GM21737 (cell line): ENCODE results near the gene ZDHHC1.

Source experiments
- ATAC-seq: cut with Tn5 transposase; IDR thresholded peaks from one replicate; pipeline ENCODE4 v1.9.1; 2021; ENCODE audit warnings: mild to moderate bottlenecking, moderate library complexity; ENCODE audit not compliant: unreplicated experiment

The ZDHHC1 gene

DNA sequence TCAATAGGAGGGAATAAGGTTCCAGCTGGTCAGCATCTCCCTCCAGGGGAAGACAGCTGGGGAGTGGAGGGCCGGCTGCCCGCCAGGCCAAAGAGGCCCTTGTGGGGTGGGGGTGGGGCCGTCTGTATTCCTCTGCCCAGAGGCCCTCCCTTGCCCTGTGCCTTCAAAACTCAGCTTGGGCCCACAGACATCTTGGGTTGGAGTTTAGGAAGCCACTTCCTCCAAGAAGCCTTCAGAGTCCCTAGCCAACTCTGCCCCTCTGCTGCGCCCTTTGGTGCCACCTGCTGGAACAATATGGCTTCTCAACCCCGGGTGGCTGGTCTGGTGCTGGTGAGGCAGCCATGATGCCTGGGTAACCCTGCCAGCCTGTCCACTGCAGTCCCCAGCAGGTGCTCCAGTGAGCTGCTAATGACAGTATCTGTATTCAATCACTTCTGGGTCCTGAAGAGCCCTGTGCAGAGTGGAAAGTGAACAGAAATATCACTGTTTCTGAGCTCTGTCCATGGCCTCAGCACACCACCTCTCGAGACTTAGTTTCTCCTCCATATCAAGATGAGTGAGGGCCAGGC lies 31.3 kb upstream of the ZDHHC1 start:
- no peak for ATAC-seq

DNA sequence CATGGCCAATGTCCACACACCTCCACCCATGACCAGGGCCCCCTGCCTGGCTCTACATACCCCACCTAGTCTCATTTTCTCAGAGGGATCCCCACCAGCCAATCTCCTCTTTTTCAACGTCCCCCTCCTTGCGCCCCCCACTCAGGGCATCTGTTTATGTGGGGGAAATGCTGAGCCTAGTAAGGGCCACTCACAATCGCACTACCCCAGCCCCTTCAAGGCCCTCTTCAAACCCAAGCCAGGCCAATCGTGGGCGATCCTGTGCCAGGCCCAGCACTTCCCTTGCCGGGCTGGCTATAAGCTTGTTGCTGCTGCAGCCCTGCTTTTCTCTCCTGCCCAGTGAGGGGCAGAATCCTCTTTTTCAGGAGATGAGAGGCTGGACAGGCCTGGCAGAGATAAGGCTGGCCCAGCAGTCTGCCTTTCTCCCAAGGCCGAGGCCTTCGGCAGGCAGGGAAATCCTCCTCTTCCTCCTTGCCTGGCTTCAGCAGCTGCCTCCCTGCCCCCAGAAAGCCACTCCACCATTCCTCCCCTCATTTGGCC lies 30.8 kb upstream of the ZDHHC1 start:
- ATAC-seq: no peak

DNA sequence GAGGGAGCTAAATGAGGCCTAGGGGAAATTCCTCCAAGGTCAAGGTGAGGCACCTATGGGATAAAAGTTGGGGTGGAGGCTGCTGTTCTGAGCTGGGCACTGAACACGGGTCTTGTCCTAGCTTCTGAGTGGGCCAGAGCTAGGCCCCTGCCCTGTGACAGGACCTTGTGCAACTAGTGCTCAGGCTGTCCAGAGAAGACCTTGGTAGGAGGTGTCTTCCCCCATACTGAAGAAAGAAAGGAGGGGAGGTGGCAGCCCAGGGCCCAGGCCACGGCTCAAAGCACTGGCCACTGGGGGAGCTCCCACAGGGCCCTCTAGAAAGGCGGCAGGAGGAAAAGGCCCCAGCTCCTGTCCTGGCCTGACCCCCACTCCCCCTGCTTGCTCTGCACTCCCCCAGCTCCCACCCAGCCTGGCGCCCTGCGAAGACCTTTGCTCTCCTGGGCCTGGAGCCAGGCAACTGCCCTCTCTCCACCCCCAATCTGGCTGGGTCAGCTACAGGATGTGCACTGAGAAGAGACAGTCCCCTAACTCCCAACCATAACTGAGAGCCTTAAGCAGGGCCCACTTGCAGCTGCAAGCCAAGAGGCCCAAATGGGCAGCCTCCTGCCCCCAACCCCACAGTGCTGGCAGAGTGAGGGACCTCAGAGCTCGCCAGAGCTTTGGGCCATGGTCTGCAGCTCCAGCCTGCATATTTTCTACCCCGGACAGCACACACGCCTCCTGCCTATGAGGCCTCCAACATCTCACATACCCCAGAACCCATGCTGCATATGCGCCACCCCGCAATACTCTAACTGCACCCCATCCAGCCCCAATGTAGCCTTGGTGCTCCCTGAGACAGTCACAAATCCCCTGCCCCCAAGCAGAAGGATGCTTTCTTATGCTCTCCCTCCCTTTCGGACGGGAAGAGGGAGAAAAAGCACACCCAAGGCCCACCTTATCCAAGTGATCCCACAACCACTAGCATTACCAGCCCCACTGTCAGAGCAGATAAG lies 29.9 kb upstream of the ZDHHC1 start:
- ATAC-seq: no peak

DNA sequence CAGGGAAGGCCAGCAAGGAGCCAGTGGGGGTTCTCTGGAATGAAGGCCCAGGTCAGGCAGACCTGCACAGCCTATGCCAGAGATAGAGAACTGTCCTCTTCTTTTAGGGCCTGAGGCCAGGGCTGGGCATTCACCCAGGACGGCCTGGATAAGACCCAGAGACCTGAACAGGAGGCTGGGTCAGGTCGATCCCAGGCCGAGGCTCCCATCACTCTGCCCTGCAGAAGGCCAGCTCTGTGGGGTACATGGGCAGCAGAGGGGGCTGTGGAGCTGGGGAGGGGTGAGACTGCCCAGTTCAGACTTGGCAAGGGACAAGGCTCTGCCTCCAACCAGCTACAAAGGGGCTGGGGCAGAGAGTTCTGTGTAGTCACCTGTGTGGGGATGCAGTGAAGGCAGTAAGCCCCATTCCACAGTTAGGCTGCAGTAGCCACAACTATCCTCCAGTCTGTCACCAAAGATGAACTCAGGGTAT lies 29.2 kb upstream of the ZDHHC1 start:
- ATAC-seq: no peak

DNA sequence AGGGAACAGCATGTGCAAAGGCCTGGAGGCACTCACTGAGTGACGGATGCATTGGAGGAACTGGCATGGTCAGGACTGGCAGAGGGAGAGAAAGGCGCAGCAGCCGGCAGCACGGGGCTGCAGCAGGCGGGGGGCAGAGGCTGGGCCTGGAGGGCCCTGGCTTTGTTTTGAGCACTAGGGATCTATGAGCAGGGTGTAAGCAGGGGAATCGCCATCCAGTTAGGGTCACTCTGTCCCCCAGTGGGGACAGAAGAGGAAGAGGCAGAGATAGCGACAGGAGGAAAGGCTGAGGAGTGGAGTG lies 28.8 kb upstream of the ZDHHC1 start:
- no peak for ATAC-seq

DNA sequence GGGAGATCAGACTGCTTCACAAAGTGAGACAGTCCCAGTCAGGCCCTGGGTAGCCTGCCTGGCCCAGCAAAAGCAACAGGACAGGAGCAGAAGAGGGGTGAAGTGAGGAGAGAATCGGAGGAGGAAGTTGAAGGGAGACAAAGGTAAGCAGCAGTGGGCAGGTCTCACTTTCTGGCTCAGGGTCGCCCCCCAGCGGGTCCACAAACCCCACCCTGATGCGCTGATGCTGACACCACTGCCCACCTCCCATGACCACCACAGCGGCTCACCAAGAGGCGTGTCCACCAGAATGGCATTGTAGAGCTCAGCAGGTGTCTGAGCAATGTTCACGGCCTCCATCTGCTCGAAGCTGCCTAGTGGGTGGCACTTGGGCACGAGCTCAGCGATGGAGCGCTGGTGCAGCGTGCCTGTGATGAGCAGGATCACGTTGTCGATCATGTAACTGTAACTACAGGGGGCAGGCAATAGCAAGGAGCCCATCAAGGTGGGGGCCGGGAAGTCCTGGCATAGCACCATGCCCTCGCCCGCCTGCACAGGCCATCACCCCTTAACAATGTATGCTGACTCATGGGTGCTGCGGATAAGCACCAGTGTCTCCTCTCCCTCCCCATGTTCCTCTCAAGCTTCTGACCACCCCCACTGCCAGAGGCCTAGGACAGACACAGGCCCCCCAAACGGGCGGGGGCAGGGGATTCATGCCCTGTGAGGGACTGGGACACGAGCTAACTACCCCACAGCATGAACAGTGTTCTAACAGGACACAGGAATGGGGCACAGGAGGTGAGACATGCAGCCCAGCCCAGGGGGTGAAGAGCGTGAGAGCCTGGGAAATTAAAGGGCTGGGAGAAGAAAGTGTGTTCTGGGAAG lies 28.2 kb upstream of the ZDHHC1 start:
- no peak for ATAC-seq

DNA sequence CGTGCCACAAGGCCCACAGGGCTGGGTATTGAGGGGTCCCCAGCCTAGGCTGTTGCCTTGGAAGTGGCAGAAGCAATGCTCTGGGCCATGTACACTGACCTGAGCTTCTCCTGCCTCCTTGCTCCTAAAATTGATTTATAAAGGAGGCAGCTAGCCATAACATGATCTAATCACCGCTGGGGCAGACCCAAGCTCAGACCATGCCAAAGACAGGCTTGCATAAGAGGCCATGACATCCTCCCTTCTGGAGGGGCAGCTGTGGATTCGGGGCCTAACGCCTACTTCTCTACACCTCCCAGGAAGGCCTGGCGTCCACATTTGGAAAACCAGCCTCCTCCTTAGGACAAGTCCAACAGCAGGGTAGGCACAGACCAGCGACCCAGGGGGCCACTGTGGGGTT lies 27.0 kb upstream of the ZDHHC1 start:
- no peak for ATAC-seq

DNA sequence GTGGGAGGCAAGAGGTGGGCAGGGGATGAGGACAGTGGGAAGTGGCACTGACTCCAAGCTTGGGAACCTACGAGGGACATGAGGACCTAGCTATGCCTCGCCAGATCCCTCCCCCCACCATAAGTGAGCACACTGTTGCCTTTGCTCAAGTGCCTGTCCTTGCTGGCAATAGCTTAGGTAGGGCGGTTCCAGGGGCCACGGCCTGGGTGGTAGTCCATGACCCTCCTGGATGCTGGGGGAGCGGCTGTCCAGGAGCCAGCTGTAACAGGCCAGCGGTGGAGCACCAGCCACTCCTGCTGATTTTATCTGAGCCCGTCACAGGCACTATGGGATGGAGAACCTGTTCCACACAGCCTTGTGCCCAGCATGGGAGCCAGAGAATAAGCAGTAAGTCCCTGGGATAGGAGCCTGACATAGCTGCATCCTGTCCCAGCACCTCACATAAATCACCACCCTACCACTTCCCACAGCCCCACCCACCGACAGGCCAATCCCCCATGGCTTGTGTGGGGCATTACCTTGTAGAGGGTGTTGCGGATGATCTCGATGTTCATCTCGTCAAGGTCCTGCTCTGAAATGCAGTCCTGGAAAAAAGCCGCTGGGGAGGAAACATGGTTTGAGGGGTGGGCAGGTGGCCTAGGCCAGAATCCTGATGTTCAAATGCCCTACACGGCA lies 26.4 kb upstream of the ZDHHC1 start:
- ATAC-seq: no peak

DNA sequence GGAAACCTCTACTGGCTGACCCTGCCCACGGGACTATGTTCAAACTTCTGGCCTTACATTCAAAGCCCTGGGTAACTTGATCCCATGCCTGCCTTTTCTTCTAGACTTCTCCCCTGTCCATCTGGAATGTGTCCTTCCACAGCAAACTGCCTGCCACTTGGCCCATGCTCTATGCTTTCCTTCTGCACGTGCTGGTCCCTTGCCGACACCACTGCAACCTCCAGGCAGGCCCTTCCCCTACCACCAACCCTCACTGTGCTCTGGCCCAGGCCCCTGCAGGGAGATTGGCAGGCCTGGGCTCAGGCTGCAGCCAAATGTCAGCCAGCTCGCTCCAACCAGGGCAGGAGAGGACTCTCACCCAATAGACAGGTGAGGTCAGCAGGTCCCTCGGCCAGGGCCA lies 25.6 kb upstream of the ZDHHC1 start:
- ATAC-seq: no peak

DNA sequence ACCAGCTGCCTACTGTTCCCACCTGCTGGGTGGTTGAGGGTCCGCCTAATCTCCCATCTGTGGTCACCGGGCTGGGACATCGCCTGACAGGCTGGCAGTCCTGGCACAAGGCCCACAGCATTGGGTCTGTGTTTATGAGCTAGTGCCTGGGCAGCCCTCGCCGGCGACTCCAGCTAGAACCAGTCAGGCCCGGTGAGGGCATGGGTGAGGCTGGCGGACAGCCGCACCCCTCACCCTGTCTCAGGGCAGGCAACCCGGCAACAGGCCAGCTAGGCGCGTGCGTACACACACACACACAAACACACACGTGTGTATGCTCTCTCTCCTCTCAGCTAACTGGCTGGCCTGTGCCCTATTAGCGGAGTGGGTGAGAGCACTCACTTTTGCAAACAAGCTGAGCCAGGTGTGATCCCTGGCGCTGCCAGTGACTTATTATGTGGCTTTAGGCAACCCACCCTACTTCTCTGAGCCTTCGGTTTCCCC lies 25.0 kb upstream of the ZDHHC1 start:
- no peak for ATAC-seq

DNA sequence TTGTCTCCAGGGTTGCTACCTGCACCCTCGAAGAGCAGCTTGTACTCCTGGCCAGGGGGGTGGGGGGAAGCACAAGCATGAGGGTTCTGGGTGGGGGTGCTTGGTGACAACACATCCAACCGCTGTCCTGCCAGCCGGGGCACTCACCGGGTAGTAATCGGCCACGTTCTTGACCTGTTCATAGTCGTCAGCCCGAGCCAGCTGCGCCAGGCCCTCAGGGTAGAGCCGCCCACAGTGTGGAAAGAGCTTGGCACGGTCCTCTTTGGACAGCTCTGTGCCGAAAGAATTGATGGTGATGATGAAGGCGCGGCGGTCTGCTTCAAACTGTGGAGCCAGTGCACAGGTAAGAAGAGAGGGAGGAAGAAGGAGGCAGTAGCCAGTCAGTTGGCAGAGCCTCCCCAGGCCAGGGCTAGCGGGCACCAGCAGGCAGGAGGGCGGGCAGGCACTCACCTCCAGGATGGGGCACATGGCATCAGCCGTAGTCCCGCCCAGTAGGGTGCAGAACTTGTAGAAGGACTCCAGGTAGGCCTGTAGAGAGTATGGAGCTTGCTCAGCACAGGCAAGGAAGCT lies 22.6 kb upstream of the ZDHHC1 start:
- no peak for ATAC-seq

DNA sequence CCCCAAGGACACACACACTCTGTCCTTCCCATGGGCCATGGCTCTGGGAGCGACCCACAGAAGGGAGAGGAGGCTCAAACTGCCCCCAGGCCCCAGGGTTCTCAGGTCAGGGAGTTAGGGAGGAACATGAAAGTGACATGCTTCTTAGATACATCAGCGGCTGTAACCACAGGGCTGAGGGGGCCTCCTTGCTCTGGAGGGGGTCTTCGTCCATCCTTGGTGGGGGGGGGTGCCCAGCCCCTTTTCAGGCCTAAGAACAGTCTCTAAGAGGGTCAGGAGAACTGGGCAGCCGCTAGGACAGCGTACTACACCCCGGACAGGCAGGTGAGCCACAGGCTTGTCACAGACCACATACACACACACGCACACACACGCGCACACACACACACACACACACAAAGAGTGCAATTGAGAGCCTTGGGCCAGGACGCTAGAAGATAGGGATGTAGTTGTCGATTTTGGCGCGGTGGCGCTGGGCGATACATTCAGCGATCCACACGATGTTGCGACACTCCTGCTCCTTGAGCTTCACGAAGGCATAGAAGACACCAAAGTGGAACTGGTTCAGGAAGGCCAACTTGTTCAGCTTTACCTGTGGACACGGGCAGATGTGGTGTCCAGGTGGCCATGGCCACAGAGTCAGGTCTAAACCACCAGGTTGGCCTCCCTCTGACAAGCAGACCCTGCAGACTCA lies 22.0 kb upstream of the ZDHHC1 start:
- no peak for ATAC-seq

DNA sequence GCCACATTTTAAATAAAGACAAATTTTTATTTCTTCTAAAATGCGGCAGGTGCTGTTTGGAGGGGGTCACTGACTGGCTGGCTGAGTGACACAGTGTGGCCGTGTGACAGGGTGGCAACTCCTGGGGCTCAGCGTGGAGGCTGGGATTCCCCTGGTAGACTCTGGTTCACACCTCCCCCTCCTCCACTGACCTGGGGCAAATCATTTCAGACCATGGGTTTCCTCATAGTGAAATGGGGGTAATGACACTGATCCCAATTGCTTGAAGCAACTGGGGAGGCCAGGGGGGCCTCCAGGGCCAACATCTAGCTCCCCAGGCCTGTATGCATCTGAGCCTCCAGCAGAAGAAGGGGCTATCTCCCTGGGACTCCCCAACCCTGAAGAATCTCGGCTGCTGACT lies 21.2 kb upstream of the ZDHHC1 start:
- no peak for ATAC-seq

DNA sequence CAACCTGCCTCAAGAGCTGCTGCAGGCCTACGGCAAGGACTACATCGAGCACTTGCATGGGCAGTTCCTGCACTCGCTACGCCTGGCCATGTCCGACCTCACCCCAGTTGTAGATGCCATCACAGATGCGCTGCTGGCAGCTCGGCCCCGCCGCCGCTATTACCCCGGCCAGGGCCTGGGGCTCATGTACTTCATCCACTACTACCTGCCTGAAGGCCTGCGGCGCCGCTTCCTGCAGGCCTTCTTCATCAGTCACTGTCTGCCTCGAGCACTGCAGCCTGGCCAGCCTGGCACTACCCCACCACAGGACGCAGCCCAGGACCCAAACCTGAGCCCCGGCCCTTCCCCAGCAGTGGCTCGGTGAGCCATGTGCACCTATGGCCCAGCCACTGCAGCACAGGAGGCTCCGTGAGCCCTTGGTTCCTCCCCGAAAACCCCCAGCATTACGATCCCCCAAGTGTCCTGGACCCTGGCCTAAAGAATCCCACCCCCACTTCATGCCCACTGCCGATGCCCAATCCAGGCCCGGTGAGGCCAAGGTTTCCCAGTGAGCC lies 20.4 kb upstream of the ZDHHC1 start:
- ATAC-seq: no peak

DNA sequence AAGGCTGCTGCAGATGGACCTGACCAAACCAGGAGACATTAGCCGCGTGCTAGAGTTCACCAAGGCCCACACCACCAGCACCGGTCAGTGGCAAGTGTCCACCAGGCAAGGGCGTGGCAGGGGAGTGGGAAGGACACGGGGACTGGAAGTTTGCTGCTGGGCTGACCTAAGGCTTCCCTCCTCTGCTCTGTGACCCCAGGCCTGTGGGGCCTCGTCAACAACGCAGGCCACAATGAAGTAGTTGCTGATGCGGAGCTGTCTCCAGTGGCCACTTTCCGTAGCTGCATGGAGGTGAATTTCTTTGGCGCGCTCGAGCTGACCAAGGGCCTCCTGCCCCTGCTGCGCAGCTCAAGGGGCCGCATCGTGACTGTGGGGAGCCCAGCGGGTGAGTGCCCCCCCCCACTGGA lies 19.5 kb upstream of the ZDHHC1 start:
- no peak for ATAC-seq

DNA sequence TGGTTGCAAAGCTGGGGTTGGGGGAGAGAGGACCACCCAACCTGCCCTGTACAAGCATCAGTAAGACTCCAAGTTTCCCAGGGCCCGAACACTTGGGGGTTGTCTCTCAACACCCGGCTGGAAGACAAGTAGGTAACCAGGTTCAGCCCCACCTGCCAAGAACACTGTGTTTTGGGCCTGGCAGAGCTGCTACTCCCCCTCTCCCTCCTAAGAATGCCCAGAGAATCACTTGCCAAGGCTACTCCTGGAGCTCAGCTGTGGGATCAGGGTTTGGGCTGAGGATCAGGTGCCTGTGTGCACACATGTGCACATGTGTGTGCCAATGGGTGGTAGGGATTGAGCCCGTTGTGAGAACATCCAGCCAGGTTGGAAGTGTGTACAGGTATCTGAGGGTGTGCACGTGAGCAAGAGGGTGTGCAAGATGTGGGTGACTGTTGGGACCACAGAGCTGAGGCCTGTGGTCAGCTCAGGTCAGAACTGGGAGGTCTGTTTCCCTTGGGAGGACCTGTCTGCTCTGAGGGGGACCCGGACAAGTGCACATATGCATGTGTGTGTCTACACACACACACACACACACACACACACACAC lies 16.9 kb upstream of the ZDHHC1 start:
- ATAC-seq: no peak

DNA sequence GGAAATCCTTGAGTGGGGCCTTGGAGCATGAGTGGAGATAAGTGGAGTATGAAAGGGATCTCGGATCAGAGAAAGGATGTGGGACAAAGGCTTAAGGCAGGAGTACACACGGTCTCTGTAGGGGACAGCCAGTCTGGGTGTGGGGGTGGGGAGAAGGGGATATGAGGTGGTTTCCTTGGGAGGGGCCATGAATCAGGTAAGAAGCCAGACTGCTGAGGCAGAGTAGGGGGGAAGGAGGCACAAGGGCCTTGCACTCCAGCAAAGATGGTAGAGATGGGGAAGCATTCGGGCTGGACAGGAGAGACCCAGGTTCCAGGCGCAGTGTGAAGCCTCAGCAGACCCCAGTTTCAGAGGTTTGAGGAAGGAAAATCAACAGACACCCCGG lies 16.2 kb upstream of the ZDHHC1 start:
- ATAC-seq: no peak

DNA sequence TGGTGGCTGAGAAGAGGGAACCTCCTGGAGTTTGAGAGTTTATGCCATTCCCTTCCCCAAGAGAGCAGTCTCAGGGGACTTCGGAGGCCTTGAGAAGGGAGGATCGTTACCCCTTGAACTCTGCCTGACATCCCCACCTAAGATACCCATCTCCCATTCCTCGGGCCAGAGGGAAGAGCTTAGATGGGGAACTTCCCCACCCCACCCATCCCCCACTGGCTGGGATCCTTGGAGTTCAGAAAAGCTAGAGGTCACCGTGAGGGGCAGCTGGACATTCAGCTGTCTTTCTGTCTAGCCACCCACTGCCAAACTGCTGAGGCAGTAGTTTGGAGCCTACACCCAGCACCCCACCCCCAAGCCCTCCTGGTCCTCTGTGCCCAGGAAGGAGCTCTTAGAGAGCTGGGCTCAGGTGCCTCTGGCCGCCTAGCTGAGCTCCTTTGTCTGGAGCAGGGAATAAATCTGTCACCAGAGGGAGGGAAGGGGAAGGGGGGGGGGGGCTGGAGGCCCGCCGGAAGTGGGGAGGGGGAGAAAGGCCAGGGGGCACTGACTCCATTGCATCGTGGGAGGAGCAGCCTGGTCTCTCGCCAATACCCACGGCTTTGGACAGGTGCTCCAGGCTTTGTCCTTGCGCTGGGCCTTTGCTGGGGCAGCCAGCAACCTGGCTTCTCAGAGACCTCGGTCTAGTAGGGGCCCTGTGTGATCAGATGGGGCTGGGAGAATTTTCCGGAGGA lies 15.7 kb upstream of the ZDHHC1 start:
- ATAC-seq: no peak
